ENCODE measurements around the gene CLSTN1.
"Not testable (repeated sequence)": the region's sequence is repeated elsewhere in the genome, so short reads cannot be mapped to it uniquely, and the experiment has no call there.

Gene CLSTN1

GRCh38 chr1:9762446-9762845, 61.3 kb downstream of the CLSTN1 start:
- DNase-seq (ENCODE audit: low read depth), result not testable (repeated sequence)

GRCh38 chr1:9761855-9762254, 61.9 kb downstream of the CLSTN1 start:
- DNase-seq (ENCODE audit: low read depth), result no peak

- no peak for DNase-seq (ENCODE audit: low read depth)
Observed at GRCh38 chr1:9760824-9761223, 62.9 kb downstream of the CLSTN1 start.

- DNase-seq (ENCODE audit: low read depth), result no peak
Observed at GRCh38 chr1:9759939-9760338, 63.8 kb downstream of the CLSTN1 start.

GRCh38 chr1:9758559-9759121, 65.1 kb downstream of the CLSTN1 start:
- DNase-seq (ENCODE audit: low read depth), result no peak

- no peak for DNase-seq (ENCODE audit: low read depth)
Observed at GRCh38 chr1:9755441-9755995, 68.2 kb downstream of the CLSTN1 start.

DNA sequence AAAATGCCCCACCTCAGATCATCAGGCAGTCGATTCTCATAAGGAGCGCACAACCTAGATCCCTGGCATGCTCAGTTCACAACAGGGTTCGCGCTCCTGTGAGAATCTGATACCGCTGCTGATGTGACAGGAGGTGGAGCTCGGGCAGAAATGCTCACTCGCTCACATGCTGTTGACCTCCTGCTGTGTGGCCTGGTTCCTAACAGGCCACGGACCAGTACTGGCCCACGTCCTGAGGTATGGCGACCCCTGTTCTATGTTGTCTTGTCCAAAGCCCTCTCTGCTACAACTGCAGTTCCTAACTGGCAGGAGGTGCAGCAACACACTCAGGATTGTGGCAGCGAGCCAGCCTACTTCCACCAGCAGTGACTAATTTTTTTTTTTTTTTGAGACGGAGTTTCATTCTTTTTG, 70.6 kb downstream of the CLSTN1 start:
- DNase-seq (ENCODE audit: low read depth), result no peak

DNA sequence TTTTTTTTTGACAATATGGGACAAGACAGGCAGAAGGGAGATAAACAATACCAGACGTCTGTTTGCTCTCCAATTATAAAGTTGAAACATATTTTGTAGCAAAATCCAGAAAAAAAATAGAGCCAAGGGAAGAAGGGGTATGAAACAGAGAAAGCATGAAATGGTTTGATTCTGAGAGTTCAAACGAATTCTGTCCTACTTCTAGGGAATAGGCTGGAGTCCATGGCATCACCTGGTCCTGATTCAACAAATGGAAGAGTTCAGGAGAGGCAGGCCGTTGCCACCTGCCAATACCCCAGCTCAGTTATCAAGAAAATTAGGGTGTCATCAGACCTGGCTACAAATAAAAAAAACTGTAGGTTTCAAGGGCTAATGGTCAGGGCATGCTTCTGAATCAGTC, 71.8 kb downstream of the CLSTN1 start:
- DNase-seq (ENCODE audit: low read depth), result no peak

DNA sequence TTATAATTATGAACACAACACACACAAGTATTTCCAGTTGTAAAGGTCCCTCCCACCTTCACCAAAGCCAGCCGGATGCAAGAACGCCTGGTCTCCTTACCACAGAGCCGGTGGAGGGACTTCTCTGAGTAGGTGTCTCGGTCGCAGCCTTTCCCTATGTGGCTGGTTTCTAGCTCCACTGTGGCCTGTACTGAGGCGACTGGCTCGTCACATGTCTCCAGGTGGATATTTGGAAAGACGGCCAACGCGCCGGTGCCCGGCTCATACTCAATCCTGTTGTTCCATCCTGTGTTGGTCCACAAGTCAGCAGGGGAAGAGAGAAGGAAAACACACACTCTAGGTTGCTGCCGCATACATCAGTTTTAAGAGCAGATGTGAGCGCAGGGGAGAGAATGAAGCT, 74.4 kb downstream of the CLSTN1 start:
- DNase-seq (ENCODE audit: low read depth), result no peak

- DNase-seq (ENCODE audit: low read depth), result not testable (repeated sequence)
Observed at GRCh38 chr1:9748391-9748790, 75.4 kb downstream of the CLSTN1 start.

GRCh38 chr1:9746651-9747050, 77.1 kb downstream of the CLSTN1 start:
- no peak for DNase-seq (ENCODE audit: low read depth)

DNA sequence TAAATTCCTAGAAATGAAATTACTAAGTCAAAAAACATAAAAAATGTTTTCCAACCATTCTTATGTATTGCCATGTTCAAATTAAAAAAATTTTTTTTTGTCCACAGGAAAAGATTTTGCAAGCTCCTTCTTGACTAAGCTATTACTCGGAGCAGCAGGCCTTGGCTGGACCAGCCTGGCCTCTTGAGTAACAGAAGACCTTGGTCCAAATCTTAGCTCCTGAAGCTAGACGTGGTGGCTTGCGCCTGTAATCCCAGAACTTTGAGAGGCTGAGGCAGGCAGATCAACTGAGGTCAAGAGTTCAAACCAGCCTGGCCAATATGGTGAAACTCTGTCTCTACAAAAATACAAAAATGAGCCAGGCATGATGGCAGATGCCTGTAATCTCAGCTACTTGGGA, 77.6 kb downstream of the CLSTN1 start:
- DNase-seq (ENCODE audit: low read depth), result no peak

GRCh38 chr1:9744106-9744799, 79.5 kb downstream of the CLSTN1 start:
- no peak for DNase-seq (ENCODE audit: low read depth)

- no peak for DNase-seq (ENCODE audit: low read depth)
Observed at GRCh38 chr1:9737671-9738070, 86.1 kb downstream of the CLSTN1 start.

GRCh38 chr1:9737057-9737456, 86.7 kb downstream of the CLSTN1 start:
- DNase-seq (ENCODE audit: low read depth), result no peak

DNA sequence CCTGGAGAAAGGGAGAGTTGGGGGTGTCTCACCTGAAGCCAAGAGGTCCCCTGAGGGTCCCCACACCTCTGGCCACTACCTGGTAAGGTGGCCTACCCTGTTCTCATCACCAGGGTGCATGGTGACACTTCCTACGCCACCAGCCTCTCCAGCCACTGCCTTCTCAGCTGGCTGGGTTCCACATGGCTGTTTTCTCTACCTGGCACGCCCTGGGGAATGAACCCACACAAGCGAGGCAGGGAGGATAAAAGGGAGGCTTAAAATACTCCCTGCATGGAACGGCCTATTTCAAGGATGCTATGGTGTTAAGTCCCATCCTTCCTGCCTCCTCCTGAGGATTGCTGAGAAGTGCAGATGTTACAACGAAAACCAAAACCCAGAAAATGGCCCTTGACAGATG, 87.5 kb downstream of the CLSTN1 start:
- no peak for DNase-seq (ENCODE audit: low read depth)

GRCh38 chr1:9735800-9736199, 88.0 kb downstream of the CLSTN1 start:
- DNase-seq (ENCODE audit: low read depth), result no peak

DNA sequence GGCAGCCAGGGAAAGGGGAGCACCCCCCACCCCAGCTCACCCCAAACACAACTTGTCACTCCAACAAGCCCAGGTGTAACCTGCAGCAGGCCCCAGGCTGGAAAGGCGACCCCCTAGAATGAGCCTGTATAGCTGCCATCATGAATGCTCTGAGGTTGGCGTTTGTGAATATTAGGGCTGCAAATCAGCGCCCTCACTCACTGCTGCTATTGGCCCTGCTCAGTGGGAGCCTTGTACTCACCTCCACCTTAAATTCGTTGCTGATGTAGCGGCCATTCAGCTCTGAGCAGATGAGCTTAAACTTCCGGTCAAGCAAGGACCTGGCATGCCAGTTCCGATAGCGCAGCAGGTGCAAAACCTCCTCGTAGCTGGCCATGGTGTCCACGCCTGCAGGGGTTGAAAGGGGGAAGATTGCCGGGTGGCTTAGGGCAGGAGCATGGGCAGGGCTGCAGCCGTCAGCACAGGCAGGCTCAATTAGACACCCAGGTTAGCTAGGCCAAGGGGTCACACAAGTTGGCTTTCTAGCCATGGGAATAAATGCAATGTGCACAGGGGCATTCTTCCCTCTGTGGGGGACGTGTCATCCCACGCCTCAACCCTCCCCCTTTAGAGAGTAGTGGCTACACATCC, 90.5 kb downstream of the CLSTN1 start:
- no peak for DNase-seq (ENCODE audit: low read depth)

- DNase-seq (ENCODE audit: low read depth), result no peak
Observed at GRCh38 chr1:9732123-9732971, 91.4 kb downstream of the CLSTN1 start.

GRCh38 chr1:9731561-9731960, 92.2 kb downstream of the CLSTN1 start:
- no peak for DNase-seq (ENCODE audit: low read depth)

- DNase-seq (ENCODE audit: low read depth), result no peak
Observed at GRCh38 chr1:9731051-9731537, 92.7 kb downstream of the CLSTN1 start.

Measured in stimulated activated CD8-positive, alpha-beta memory T cell treated with anti-CD3 and anti-CD28 coated beads, Interleukin-4, amount 100 ng/mL, for 24 hours (primary cell).